GM12891 (cell line): ENCODE measurements around the gene VDAC1.
"Not testable (repeated sequence)": the region's sequence is repeated elsewhere in the genome, so short reads cannot be mapped to it uniquely, and the experiment has no call there.

ENCODE experiments used
- POLR2A ChIP-seq: IDR thresholded peaks from 2 replicates; pipeline ENCODE4 v1.6.1; 2011; ENCODE audit warnings: low read depth, low read length, control low read depth
- POLR2AphosphoS5 ChIP-seq: IDR thresholded peaks from 2 replicates; pipeline ENCODE4 v1.6.1; 2011; ENCODE audit warnings: low read depth, low read length, control low read depth

DNA sequence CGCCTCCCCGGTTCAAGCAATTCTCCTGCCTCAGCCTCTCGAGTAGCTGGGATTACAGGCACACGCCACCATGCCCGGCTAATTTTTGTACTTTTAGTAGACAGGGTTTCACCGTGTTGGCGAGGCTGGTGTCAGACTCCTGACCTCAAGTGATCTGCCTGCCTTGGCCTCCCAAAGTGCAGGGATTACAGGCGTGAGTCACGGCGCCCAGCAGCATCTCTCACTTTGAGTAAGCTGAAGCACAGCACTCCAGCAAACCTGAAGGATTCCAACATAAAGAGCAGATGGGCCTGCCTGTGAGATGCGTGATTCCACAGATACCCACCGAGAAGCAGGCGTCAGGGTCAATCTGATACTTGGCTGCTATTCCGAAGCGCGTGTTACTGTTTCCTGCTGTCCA lies 29.2 kb downstream of the VDAC1 start:
- not testable (repeated sequence) for TF ChIP-seq POLR2A, POLR2AphosphoS5
